Measurements from ENCODE around the gene CELA2B.

DNA sequence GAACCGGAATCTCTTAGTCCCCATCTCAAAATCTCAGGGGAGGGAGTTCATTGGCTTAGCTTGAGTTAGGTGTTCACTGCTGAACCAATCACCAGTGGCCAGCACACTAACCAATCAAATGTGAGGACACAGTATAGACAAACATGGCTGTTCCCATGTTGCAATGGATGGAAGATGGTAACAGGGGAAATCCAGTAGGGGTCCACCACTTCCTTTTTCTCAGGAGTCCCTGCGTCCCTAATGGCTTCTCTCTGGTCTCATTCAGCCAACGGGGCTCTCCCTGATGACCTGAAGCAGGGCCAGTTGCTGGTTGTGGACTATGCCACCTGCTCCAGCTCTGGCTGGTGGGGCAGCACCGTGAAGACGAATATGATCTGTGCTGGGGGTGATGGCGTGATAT is 9.7 kb downstream of the CELA2B start:
- TF ChIP-seq ELF1 (IDR thresholded peaks at IDR 0.05) (no peak), JUND (IDR thresholded peaks at IDR 0.05) (no peak)
- TF ChIP-seq, protein P1, sequence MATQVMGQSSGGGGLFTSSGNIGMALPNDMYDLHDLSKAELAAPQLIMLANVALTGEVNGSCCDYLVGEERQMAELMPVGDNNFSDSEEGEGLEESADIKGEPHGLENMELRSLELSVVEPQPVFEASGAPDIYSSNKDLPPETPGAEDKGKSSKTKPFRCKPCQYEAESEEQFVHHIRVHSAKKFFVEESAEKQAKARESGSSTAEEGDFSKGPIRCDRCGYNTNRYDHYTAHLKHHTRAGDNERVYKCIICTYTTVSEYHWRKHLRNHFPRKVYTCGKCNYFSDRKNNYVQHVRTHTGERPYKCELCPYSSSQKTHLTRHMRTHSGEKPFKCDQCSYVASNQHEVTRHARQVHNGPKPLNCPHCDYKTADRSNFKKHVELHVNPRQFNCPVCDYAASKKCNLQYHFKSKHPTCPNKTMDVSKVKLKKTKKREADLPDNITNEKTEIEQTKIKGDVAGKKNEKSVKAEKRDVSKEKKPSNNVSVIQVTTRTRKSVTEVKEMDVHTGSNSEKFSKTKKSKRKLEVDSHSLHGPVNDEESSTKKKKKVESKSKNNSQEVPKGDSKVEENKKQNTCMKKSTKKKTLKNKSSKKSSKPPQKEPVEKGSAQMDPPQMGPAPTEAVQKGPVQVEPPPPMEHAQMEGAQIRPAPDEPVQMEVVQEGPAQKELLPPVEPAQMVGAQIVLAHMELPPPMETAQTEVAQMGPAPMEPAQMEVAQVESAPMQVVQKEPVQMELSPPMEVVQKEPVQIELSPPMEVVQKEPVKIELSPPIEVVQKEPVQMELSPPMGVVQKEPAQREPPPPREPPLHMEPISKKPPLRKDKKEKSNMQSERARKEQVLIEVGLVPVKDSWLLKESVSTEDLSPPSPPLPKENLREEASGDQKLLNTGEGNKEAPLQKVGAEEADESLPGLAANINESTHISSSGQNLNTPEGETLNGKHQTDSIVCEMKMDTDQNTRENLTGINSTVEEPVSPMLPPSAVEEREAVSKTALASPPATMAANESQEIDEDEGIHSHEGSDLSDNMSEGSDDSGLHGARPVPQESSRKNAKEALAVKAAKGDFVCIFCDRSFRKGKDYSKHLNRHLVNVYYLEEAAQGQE (IDR thresholded peaks at IDR 0.05; ENCODE audit: low read depth, low read length) = no peak

Measured in SK-N-SH (cell line).